HG03045 (cell line): ENCODE measurements around the gene PTGES3.
"Not testable (repeated sequence)": the region's sequence is repeated elsewhere in the genome, so short reads cannot be mapped to it uniquely, and the experiment has no call there.

Source experiments
- ATAC-seq: cut with Tn5 transposase; IDR thresholded peaks from one replicate; pipeline ENCODE4 v1.9.1; 2021; ENCODE audit warnings: mild to moderate bottlenecking, moderate library complexity; ENCODE audit not compliant: unreplicated experiment

PTGES3 gene, protein sequence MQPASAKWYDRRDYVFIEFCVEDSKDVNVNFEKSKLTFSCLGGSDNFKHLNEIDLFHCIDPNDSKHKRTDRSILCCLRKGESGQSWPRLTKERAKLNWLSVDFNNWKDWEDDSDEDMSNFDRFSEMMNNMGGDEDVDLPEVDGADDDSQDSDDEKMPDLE

GRCh38 chr12:56688129-56688845, at the start of gene PTGES3:
TSS of gene PTGES3 (minus strand) at chr12:56688284. CDS start at chr12:56687999, 285 bp downstream.
- ATAC-seq: peak; percentile 72

- no peak for ATAC-seq
These were observed 40.2 kb upstream of the PTGES3 start for GRCh38 chr12:56728139-56728861.

- ATAC-seq: not testable (repeated sequence)
These were observed 38.2 kb upstream of the PTGES3 start for GRCh38 chr12:56726196-56726675.

DNA sequence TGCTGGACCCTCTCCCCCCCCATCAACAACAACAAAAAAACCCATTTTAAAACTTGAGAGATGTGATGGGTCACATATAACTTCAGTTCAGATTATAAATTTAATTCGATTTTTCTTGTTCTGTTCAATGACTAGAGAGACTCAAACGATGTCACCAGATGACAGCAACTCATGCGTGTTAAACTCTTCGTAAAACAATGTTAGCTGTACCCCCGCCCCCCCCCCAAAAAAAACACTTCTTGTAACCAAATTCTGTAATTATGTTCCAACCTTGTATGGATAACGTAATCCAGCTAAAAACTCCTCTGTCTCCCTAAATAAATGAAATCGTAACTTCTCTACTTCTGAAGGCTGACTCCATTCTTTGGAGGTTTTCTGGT, 37.6 kb upstream of the PTGES3 start:
- no peak for ATAC-seq

- ATAC-seq: peak; percentile 92
These were observed 37.1 kb upstream of the PTGES3 start, which contains the start of gene NACA for GRCh38 chr12:56724972-56725722. TSS of gene NACA (minus strand) at chr12:56725299. CDS start at chr12:56724521, 778 bp downstream.

- ATAC-seq: no peak
These were observed 36.6 kb upstream of the PTGES3 start for GRCh38 chr12:56724701-56724971.

- ATAC-seq: no peak
These were observed 36.0 kb upstream of the PTGES3 start for GRCh38 chr12:56723889-56724700.

- ATAC-seq: no peak
These were observed 35.3 kb upstream of the PTGES3 start for GRCh38 chr12:56723352-56723751.

DNA sequence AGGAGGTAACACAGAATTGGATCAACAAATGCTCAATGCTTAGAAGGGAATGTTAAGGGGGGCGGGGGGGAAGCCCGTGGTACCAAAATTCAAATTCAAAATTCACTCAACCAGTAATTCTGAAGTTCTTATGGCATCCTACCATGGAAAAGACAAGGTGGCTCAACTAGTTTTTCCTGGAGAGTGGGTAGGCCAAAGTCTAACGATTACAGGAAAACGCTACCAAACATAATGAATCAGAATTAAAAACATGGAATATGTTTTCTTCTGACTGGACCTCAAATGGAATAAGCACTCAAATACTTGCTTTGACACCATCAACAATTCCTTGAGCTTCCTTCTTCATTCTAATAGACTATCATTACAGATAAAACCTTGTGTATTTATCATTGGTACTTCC, 34.7 kb upstream of the PTGES3 start:
- no peak for ATAC-seq

- ATAC-seq: no peak
These were observed 33.6 kb upstream of the PTGES3 start for GRCh38 chr12:56721721-56722120.

DNA sequence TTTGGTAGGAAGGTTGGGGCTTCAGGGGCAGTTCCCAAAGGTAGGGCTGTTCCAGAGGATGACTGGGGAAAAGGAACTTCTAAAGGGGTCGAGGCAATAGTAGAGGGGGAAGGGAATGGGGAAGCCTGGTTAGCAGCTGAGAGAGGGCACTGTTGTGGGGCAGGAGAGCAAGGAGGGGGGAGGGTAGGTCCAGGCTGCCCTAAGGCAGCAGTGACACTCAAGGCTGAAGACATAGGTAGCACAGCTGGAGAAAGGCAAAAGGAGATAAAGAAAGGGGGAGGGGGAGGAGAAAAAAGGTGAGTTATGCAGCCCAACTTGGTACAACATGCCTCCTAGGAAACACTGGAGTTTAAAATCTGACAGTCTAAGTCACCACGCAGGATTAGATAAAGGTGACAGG, 33.1 kb upstream of the PTGES3 start:
- ATAC-seq: no peak

GRCh38 chr12:56720731-56721151, 32.7 kb upstream of the PTGES3 start:
- no peak for ATAC-seq

- no peak for ATAC-seq
These were observed 31.0 kb upstream of the PTGES3 start for GRCh38 chr12:56719056-56719455.

DNA sequence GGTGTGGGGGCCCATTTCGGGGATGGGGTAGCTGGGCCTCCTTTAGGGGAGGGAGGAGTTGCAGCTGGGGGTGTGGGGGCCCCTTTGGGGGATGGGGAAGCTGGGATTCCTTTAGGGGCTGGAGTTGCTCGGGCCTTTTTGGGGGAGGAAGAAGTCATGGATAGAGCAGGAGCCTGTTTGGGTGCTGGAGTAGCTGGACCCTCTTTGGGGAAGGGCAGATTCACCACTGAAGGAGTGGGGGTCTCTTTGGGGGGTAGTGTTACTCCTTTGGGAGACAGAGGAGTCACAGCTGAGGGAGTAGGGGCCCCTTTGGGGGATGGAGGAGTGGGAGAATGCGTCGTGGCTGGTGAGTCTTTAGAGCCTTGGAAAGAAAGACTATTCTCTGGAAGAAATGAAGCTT, 30.6 kb upstream of the PTGES3 start:
- ATAC-seq: no peak

DNA sequence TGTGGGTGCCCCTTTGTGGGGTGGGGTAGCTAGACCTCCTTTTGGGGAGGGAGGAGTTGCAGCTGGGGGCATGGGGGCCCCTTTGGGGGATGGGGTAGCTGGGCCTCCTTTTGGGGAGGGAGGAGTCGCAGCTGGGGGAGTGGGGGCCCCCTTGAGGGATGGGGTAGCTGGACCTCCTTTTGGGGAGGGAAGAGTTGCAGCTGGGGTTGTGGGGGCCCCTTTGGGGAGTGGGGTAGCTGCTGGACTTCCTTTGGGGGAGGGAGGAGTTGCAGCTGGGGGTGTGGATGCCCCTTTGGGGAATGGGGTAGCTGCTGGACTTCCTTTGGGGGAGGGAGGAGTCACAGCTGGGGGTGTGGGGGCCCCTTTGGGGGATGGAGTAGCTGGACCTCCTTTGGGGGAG, 30.1 kb upstream of the PTGES3 start:
- no peak for ATAC-seq

DNA sequence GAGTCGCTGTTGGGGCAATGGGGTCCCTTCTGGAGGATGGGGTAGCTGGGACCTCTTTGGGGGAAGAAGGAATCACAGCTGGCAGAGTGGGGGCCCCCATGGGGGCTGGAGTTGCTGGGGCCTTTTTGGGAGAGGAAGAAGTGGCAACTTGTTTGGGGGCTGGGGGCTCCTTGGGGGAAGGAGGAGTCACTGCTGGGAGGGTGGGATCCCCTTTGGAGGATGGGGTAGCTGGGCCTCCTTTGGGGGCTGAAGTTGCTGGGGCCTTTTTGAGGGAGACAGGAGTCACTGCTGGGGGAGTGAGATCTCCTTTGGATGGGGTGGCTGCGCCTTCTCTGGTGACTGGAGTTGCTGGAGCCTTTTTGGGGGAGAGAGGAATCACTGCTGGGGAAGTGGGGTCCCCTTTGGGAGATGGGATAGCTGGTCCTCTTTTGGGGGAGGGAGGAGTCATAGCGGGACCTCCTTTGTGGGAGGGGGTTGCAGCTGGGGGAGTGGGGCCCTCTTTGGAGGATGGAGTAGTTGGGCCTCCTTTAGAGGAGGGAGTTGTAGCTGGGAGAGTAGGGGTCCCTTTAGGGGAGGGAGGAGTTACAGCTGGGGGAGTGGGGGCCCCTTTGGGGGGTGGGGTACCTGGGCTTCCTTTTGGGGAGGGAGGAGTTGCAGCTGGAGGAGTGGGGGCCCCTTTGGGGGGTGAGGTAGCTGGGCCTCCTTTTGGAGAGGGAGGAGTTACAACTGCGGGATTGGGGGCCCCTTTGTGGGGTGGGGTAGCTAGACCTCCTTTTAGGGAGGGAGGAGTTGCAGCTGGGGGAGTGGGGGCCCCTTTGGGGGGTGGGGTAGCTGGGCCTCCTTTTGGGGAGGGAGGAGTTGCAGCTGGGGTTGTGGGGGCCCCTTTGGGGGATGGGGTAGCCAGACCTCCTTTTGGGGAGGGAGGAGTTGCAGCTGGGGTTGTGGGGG, 29.1 kb upstream of the PTGES3 start:
- ATAC-seq: no peak

DNA sequence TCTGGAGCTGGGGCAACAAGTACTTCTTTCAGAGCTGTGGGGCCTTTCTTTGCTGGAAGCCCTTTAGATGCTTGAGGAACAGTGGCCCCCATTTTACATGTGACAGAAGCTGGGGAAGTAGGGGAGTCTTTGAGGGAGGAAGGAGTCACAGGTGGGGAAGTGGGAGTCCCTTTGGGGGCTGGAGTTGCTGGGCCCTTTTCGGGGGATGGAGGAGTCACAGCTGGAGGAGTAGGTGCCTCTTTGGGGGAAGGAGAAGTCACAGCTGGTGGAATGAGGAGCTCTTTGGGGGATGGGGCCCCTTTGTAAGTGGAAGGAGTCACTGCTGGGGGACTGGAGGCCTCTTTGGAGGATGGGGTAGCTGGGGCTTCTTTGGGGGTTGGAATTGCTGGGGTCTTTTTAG, 28.4 kb upstream of the PTGES3 start:
- no peak for ATAC-seq

DNA sequence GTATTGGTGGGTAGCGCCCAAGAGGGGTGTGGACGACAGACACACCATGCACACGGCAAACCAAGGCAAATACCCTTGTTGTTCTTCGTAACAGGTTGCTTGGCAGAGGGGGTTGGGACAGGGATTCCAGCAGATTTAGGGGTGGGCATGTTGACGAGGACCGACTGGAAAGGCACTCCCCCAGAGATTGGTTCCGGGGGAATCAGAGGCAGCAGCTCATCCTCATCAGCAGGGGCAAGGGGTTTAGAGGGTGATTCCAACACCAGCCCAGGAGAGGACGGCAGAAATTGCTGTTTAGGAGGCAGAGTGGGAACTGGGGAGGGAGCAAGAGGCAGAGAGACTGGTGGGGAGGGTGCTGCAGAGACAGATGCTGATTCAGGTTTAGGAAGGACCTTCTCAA, 27.7 kb upstream of the PTGES3 start:
- no peak for ATAC-seq

DNA sequence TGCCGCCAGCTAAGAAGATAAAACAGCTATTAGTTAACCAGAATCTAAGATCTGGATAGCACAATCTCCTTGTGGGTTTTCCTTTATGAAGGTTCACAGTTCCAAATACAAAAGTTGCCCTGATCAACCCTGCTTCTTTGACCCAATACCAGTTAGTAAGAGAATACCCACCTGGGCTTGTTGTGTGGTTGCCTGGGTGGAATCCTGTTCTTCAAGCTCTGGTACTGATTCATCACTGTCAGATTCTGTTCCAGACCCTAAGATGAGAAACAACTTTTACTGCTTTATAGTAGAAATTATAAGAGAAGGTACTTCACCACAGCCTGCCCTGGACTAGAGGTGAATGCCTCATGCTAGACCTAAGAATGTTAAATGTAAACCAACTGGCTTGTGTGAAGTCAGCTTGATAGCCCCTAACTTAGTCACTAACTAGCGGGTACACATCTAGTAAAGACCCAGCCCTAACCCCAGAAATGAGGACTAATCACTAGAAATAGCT, 26.4 kb upstream of the PTGES3 start:
- ATAC-seq: no peak
